Ishikawa (cell line): ENCODE measurements around the gene POT1.

Experiments used
- CEBPB ChIP-seq: IDR thresholded peaks from 2 replicates; pipeline ENCODE4 v1.6.1; 2012
- CREB1 ChIP-seq: IDR thresholded peaks from 2 replicates; pipeline ENCODE4 v1.6.1; 2012; ENCODE audit warnings: low read depth
- EGR1 ChIP-seq: IDR thresholded peaks from 2 replicates; pipeline ENCODE4 v1.6.1; 2012
- EP300 ChIP-seq: IDR thresholded peaks from 2 replicates; pipeline ENCODE4 v1.6.1; 2012; ENCODE audit warnings: borderline replicate concordance
- FOXM1 ChIP-seq: IDR thresholded peaks from 2 replicates; pipeline ENCODE4 v1.6.1; 2012; ENCODE audit warnings: low read depth, borderline replicate concordance
- MAX ChIP-seq: IDR thresholded peaks from 2 replicates; pipeline ENCODE4 v1.6.1; 2012
- NFIC ChIP-seq: IDR thresholded peaks from 2 replicates; pipeline ENCODE4 v1.6.1; 2012
- RAD21 ChIP-seq: IDR thresholded peaks from 2 replicates; pipeline ENCODE4 v1.6.1; 2012; ENCODE audit warnings: low read depth
- REST ChIP-seq: IDR thresholded peaks from 2 replicates; pipeline ENCODE4 v1.6.1; 2012; ENCODE audit warnings: low read depth, mild to moderate bottlenecking
- TAF1 ChIP-seq: IDR thresholded peaks from 2 replicates; pipeline ENCODE4 v1.6.1; 2012; ENCODE audit warnings: low read depth, mild to moderate bottlenecking
- TCF12 ChIP-seq: IDR thresholded peaks from 2 replicates; pipeline ENCODE4 v1.6.1; 2012; ENCODE audit warnings: low read depth
- TEAD4 ChIP-seq: IDR thresholded peaks from 2 replicates; pipeline ENCODE4 v1.6.1; 2012
- USF1 ChIP-seq: IDR thresholded peaks from 2 replicates; pipeline ENCODE4 v1.6.1; 2012
- YY1 ChIP-seq: IDR thresholded peaks from 2 replicates; pipeline ENCODE4 v1.6.1; 2012; ENCODE audit warnings: low read depth
- ZBTB7A ChIP-seq: IDR thresholded peaks from 2 replicates; pipeline ENCODE4 v1.6.1; 2012; ENCODE audit warnings: low read depth

The POT1 gene

GRCh38 chr7:124909808-124910207 is 19.8 kb downstream of the POT1 start:
- TF ChIP-seq YY1 = no peak

- no peak for TF ChIP-seq TAF1
- no peak for TF ChIP-seq RAD21
- TF ChIP-seq MAX = no peak
- TF ChIP-seq TCF12 = no peak
- no peak for TF ChIP-seq ZBTB7A
- TF ChIP-seq REST = no peak
- TF ChIP-seq YY1 = no peak
- TF ChIP-seq USF1 = no peak
- TF ChIP-seq EGR1 = no peak
- no peak for TF ChIP-seq EP300
- no peak for TF ChIP-seq TEAD4
- no peak for TF ChIP-seq NFIC
- no peak for TF ChIP-seq CREB1
- TF ChIP-seq CEBPB = no peak
- TF ChIP-seq FOXM1 = no peak
Observed at GRCh38 chr7:124908259-124908658, 21.4 kb downstream of the POT1 start.

- no peak for TF ChIP-seq TAF1
- TF ChIP-seq CREB1 = no peak
- TF ChIP-seq FOXM1 = no peak
- no peak for TF ChIP-seq ZBTB7A
- TF ChIP-seq CEBPB = no peak
- TF ChIP-seq NFIC = no peak
- no peak for TF ChIP-seq EGR1
- TF ChIP-seq TCF12 = no peak
- TF ChIP-seq REST = no peak
- no peak for TF ChIP-seq RAD21
- TF ChIP-seq TEAD4 = no peak
- no peak for TF ChIP-seq EP300
- TF ChIP-seq YY1 = no peak
- TF ChIP-seq MAX = no peak
- no peak for TF ChIP-seq USF1
Observed at GRCh38 chr7:124907490-124907889, 22.1 kb downstream of the POT1 start.

- TF ChIP-seq TCF12 (no peak), EGR1 (no peak), MAX (no peak), TEAD4 (no peak), YY1 (no peak), CREB1 (no peak), CEBPB (no peak), REST (no peak), NFIC (no peak)
Observed at GRCh38 chr7:124898531-124898930, 31.1 kb downstream of the POT1 start.

GRCh38 chr7:124896001-124896400 is 33.6 kb downstream of the POT1 start:
- TF ChIP-seq RAD21 (no peak), EP300 (no peak), MAX (no peak), TEAD4 (no peak), TCF12 (no peak), CEBPB (no peak), USF1 (no peak)
